Activated naive CD4-positive, alpha-beta T cell treated with anti-CD3 and anti-CD28 coated beads, Interleukin-2, amount 50 U/mL, for 24 hours (primary cell): ENCODE results near the gene GRN.
"Not testable (repeated sequence)": the region's sequence is repeated elsewhere in the genome, so short reads cannot be mapped to it uniquely, and the experiment has no call there.

ENCODE experiments used
- H3K27ac Mint-ChIP-seq: one replicate; pipeline ENCODE4 v1.8.0; 2021; ENCODE audit warnings: mild to moderate bottlenecking, mixed read lengths
- H3K27me3 Mint-ChIP-seq: one replicate; pipeline ENCODE4 v1.8.0; 2021; ENCODE audit warnings: mixed read lengths
- H3K36me3 Mint-ChIP-seq: one replicate; pipeline ENCODE4 v1.8.0; 2021; ENCODE audit warnings: mixed read lengths
- H3K4me1 Mint-ChIP-seq: one replicate; pipeline ENCODE4 v1.8.0; 2021; ENCODE audit warnings: mixed read lengths
- H3K4me3 Mint-ChIP-seq: one replicate; pipeline ENCODE4 v1.8.0; 2021; ENCODE audit warnings: mild to moderate bottlenecking, mixed read lengths
- H3K9me3 Mint-ChIP-seq: one replicate; pipeline ENCODE4 v1.8.0; 2021; ENCODE audit warnings: mixed read lengths

Gene GRN

GRCh38 chr17:44315760-44316731 lies 29.1 kb upstream of the GRN start:
- Mint-ChIP-seq H3K9me3 (no peaks in the 10 kb centered on the region), H3K4me3 (peak overlapping the region; percentile 78), H3K27me3 (peaks cover 19% of the 10 kb centered on the region), H3K36me3 (peaks cover 3% of the 10 kb centered on the region), H3K27ac (no peak overlapping the region), H3K4me1 (peaks cover 10% of the 10 kb centered on the region)

DNA sequence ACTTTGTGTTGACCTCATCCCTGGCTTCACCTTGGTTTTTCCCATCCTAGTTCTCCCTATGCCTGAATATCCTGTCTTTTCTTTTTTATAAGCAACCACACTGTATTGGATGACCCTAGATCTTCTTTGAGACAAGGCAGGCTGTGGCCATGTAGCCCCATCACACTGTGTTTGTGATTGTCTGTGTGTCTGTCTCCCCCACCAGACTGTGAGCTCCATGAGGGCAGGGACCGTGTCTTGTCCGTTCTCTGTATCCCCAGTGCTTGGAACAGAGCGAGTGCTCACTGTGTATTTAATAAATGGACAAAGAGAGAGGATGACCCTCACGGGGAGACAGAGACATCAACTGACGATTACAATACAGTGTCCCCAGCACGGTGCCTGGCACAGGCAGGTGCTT lies 27.6 kb upstream of the GRN start:
- peaks cover 3% of the 10 kb centered on the region for H3K36me3 Mint-ChIP-seq
- peaks cover 19% of the 10 kb centered on the region for H3K27me3 Mint-ChIP-seq
- H3K9me3 Mint-ChIP-seq = no peaks in the 10 kb centered on the region
- H3K4me1 Mint-ChIP-seq = peaks cover 15% of the 10 kb centered on the region
- no peak overlapping the region for H3K4me3 Mint-ChIP-seq
- no peak overlapping the region for H3K27ac Mint-ChIP-seq

GRCh38 chr17:44318077-44318892 lies 26.8 kb upstream of the GRN start:
- H3K27ac Mint-ChIP-seq = no peak overlapping the region

DNA sequence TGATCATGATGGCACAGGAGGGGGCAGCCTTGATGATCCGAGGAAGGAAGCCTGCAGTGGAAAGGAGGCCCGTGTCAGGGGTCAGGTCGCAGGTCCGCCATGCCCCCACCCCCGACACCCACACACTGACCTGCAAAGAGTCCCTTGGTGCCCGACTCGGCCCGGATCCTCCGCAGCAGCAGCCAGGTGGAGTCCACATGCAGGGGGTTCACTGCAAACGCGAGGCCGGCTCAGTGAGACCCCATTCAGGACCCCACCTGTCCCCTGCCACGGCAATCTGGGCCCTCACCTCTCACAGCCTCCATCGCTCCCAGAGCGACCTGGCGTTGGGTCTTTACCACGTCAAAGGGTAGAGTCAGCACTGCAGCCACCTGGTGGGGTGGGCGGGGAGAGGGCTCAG lies 25.0 kb upstream of the GRN start:
- peaks cover 12% of the 10 kb centered on the region for H3K27me3 Mint-ChIP-seq
- H3K27ac Mint-ChIP-seq = no peak overlapping the region
- peaks cover 3% of the 10 kb centered on the region for H3K36me3 Mint-ChIP-seq
- no peaks in the 10 kb centered on the region for H3K9me3 Mint-ChIP-seq
- no peak overlapping the region for H3K4me3 Mint-ChIP-seq
- H3K4me1 Mint-ChIP-seq = peaks cover 21% of the 10 kb centered on the region

More at GRCh38 chr17:44318077-44318892, 26.8 kb upstream of the GRN start:
- peaks cover 3% of the 10 kb centered on the region for H3K36me3 Mint-ChIP-seq
- no peaks in the 10 kb centered on the region for H3K9me3 Mint-ChIP-seq
- peaks cover 19% of the 10 kb centered on the region for H3K27me3 Mint-ChIP-seq
- no peak overlapping the region for H3K4me3 Mint-ChIP-seq
- H3K4me1 Mint-ChIP-seq = peaks cover 16% of the 10 kb centered on the region

DNA sequence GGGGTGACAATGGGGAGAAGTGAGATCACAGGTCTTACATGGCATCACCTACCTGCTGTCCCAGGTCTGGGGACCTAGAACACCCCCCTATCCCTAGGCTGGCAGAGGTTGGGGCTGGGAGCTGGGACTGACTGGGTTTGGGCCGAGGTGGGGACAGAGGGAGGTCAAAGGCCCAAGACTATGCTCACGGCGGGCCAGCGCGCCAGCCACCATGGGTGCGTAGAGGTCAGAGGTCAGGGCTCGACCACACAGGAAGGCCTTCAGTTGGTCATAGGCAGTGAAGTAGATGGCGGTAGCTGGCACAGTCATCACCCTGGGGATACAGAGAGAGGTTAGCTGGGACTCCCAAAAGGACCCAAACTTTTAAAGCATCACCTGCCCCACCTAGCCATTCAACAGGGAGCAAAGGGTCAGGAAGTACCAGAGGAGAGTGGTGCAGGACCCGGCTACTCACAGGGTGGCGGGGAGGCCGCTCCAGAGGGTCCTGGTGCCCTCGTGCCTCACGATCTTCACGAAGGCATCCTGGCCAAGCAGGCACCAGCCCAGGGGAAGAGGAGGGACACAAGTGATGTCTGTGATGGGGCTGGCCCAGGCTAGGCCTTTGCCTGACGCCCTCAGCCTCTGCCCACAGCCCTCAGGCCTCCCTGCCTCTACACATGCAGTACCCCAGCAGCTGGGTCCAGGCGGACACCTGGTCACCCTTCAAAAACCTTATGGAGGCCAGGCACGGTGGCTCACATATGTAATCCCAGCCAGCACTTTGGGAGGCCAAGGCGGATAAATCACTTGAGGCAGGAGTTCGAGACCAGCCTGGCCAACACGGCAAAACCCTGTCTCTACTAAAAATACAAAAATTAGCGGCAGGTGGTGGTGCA lies 23.6 kb upstream of the GRN start:
- Mint-ChIP-seq H3K9me3 (no peaks in the 10 kb centered on the region), H3K27ac (no peak overlapping the region), H3K36me3 (peaks cover 3% of the 10 kb centered on the region), H3K4me1 (peaks cover 11% of the 10 kb centered on the region), H3K4me3 (no peak overlapping the region), H3K27me3 (peaks cover 4% of the 10 kb centered on the region)

DNA sequence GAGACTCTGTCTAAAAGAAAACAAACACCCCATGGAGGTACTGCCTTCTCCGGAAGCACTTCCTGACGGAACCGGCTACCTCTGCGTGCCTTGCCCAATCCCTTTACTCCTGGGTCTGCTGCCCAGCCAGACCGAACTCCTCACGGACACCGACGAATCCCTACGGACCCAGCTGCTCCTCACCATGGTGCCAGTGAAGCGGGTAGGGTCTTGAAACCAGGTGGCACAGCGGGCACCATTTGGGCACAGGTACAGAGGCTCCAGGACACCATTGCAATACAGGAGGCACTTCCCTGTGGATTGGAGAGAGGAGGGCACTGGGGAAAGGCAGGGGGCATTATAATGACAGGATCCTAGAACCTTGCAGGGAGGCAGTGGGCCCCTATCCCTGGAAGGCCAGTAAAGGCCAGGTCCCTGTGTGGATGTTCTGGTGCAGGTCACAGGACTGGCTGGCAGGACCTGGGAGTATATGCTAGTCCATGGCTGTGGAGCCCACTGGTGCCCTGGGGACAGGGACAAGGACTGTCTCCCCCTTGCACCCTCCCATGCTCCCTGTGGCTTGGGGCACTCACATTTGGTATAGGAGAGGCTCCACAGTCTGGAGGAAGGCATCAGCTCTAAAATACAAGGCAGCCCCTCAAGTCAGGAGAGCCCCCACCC lies 22.7 kb upstream of the GRN start:
- Mint-ChIP-seq H3K4me3 (no peak overlapping the region), H3K27ac (no peak overlapping the region), H3K36me3 (peaks cover 3% of the 10 kb centered on the region)

GRCh38 chr17:44323359-44324091 lies 21.6 kb upstream of the GRN start:
- H3K36me3 Mint-ChIP-seq = peaks cover 3% of the 10 kb centered on the region

More for the DNA sequence above, 22.7 kb upstream of the GRN start:
- peaks cover 14% of the 10 kb centered on the region for H3K4me1 Mint-ChIP-seq
- no peaks in the 10 kb centered on the region for H3K9me3 Mint-ChIP-seq
- peaks cover 2% of the 10 kb centered on the region for H3K27me3 Mint-ChIP-seq

DNA sequence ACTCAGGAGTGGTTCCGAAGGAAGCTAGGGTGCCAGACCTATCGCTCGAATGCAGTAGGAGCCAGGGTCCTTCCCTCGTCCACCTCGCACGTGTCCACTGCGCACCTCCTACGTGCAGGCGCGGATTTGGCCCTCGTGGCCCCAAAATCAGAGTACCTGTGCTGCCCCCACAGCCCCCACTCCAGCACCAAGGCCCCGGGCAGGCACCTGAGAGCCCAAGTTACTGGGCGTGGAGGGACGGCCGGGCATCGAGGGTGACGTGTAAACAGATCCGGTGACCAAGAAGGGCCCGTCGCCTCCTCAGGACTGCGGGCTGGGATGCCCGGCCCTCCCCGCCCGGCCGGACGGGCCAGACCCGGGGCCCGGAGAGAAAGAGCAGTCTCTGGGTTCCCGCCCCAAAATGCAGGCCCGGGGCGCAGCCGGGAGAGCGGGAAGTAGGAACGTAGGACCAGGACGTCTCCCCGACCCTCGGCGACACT lies 21.0 kb upstream of the GRN start:
- peaks cover 3% of the 10 kb centered on the region for H3K36me3 Mint-ChIP-seq
- no peaks in the 10 kb centered on the region for H3K27me3 Mint-ChIP-seq
- H3K4me3 Mint-ChIP-seq = peak overlapping the region; percentile 88
- no peaks in the 10 kb centered on the region for H3K9me3 Mint-ChIP-seq
- peaks cover 21% of the 10 kb centered on the region for H3K4me1 Mint-ChIP-seq
- H3K27ac Mint-ChIP-seq = peak overlapping the region; percentile 41

More at GRCh38 chr17:44323359-44324091, 21.6 kb upstream of the GRN start:
- H3K27me3 Mint-ChIP-seq = no peaks in the 10 kb centered on the region
- peak overlapping the region; percentile 88 for H3K4me3 Mint-ChIP-seq
- H3K4me1 Mint-ChIP-seq = peaks cover 21% of the 10 kb centered on the region
- peak overlapping the region; percentile 41 for H3K27ac Mint-ChIP-seq
- no peaks in the 10 kb centered on the region for H3K9me3 Mint-ChIP-seq

DNA sequence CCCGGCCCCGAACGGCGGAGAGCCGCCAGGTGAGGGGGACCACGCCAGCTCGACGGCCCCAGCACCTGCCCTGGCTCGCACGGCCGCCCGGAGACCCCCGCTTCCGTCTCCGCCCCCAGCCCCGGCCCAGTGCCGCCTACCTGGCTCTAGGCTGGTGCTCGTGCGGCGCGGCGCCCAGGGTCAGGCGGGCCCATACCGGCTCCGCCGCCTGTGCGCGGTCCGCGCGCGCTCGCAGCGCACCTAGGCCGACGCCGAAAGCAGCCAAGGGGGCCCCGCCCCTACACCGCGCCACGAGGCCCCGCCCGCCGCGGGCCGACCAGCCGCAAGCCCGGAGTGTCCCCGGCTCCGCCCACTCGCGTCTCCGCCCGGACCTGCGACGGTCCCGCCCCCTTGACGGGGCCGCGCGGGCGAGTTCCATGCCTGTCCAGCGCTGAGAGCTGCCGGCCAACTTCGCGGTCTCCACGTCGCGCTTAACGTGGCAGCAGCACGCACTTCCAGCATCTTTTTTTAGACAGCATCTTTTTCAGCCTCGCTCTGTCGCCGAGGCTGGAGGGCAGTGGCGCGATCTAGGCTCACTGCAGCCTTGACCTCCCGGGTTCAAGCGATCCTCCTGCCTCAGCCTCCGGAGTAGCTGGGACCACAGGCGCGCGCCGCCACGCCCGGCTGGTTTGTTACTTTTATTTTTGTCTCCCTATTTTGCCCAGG lies 20.4 kb upstream of the GRN start, which contains the start of gene SLC25A39:
Gene SLC25A39 (minus strand): TSS at position 253 of the 705 bp plus-strand sequence. CDS start 1,261 bp downstream, outside the sequence.
- H3K4me3 Mint-ChIP-seq = peak within 1 kb of the TSS; percentile 91
- no peaks in the 10 kb centered on the region for H3K27me3 Mint-ChIP-seq
- H3K4me1 Mint-ChIP-seq = peaks cover 21% of the 10 kb centered on the region
- H3K9me3 Mint-ChIP-seq = no peaks in the 10 kb centered on the region
- no peaks in the 10 kb centered on the region for H3K36me3 Mint-ChIP-seq
- H3K27ac Mint-ChIP-seq = peak within 1 kb of the TSS; percentile 91

GRCh38 chr17:44326861-44327444 lies 18.1 kb upstream of the GRN start:
- Mint-ChIP-seq H3K27ac (peak overlapping the region; percentile 79), H3K4me1 (peaks cover 26% of the 10 kb centered on the region), H3K27me3 (no peaks in the 10 kb centered on the region), H3K36me3 (no peaks in the 10 kb centered on the region), H3K4me3 (peak overlapping the region; percentile 79), H3K9me3 (no peaks in the 10 kb centered on the region)

DNA sequence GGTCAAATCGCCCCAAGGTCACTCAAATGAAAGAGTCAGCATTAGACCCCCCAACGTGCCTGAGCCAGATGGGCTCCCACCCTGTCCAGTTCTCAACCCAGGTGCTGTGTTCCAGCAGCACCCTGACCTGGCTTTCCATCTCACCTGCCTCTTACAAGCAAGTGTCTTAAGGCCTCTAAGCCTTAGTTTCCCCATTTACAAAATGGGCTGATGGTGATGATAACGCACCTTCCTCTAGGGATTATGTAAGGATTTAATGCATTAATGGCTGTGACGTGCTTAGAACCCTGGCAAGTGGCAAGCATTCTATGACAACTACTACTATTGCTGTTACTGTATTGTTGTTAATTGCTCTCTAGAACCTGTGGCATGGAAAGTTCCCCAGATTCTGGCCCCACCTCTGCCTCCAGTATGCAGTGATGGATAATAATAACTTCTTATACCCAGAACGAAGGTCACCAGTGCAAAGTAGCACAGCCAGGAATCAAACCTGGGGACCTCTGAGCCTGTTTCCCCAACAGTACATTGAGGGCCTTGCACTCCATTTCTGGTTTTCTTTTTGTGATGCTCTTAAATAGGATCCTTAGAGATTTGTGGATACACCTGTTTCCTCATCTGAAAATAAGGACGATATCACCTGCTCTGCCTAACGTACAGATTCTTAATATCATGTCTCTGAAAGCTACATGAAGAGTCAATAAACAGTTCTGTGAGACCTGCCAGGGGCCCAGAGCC lies 17.2 kb upstream of the GRN start:
- H3K27me3 Mint-ChIP-seq = no peaks in the 10 kb centered on the region
- H3K27ac Mint-ChIP-seq = no peak overlapping the region
- H3K36me3 Mint-ChIP-seq = no peaks in the 10 kb centered on the region
- H3K4me3 Mint-ChIP-seq = peak overlapping the region; percentile 19
- no peaks in the 10 kb centered on the region for H3K9me3 Mint-ChIP-seq
- H3K4me1 Mint-ChIP-seq = peaks cover 20% of the 10 kb centered on the region

DNA sequence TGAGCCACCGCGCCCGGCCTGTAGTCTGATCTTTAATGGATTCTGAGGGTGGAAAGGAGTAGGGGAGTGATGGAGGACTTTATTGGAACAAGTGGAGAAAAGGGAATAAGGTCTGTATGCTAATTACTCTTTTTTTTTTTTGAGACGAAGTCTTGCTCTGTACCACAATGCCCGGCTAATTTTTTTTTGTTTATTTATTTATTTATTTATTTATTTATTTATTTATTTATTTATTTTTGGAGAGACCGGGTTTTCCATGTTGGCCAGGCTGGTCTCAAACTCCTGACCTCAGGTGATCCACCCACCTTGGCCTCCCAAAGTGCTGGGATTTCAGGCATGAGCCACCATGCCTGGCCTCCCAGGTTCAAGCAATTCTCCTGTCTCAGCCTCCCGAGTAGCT lies 15.6 kb upstream of the GRN start:
- H3K9me3 Mint-ChIP-seq, H3K4me3 Mint-ChIP-seq, H3K36me3 Mint-ChIP-seq, H3K27me3 Mint-ChIP-seq, H3K27ac Mint-ChIP-seq: not testable (repeated sequence)
- H3K4me1 Mint-ChIP-seq = peaks cover 15% of the 10 kb centered on the region

GRCh38 chr17:44330263-44330662 lies 14.8 kb upstream of the GRN start:
- H3K27me3 Mint-ChIP-seq, H3K27ac Mint-ChIP-seq, H3K9me3 Mint-ChIP-seq, H3K4me3 Mint-ChIP-seq, H3K36me3 Mint-ChIP-seq: not testable (repeated sequence)
- peaks cover 15% of the 10 kb centered on the region for H3K4me1 Mint-ChIP-seq
